BE2C (cell line): Measurements from ENCODE around the gene SLC9A1.
A peak's percentile ranks its signal among the peaks of the same experiment; 100 is the strongest.

Source experiments
- DNase-seq: peaks from one replicate; pipeline ENCODE4 v3.0.0-alpha.2; 2020
- H3K27me3 ChIP-seq: fragments of 250-450 bp; sonication (Bioruptor Pico); 2 replicates; pipeline ENCODE4 v1.5.1; 2020; ENCODE audit warnings: mild to moderate bottlenecking
- H3K36me3 ChIP-seq: fragments of 250-450 bp; sonication (Bioruptor Pico); 2 replicates; pipeline ENCODE4 v1.5.1; 2020; ENCODE audit warnings: mild to moderate bottlenecking
- H3K4me1 ChIP-seq: fragments of 250-450 bp; sonication (Bioruptor Pico); 2 replicates; pipeline ENCODE4 v1.5.1; 2020
- H3K4me3 ChIP-seq: 2 replicates; pipeline ENCODE4 v1.5.1; 2011; ENCODE audit warnings: low read depth, low read length
- H3K9me3 ChIP-seq: fragments of 250-450 bp; sonication (Bioruptor Pico); 2 replicates; pipeline ENCODE4 v1.5.1; 2020
- TF ChIP-seq, protein P1 (sequence below): IDR thresholded peaks from 2 replicates; pipeline ENCODE4 v1.5.1; 2012; ENCODE audit warnings: mild to moderate bottlenecking, low read depth, low read length

The SLC9A1 gene

DNA sequence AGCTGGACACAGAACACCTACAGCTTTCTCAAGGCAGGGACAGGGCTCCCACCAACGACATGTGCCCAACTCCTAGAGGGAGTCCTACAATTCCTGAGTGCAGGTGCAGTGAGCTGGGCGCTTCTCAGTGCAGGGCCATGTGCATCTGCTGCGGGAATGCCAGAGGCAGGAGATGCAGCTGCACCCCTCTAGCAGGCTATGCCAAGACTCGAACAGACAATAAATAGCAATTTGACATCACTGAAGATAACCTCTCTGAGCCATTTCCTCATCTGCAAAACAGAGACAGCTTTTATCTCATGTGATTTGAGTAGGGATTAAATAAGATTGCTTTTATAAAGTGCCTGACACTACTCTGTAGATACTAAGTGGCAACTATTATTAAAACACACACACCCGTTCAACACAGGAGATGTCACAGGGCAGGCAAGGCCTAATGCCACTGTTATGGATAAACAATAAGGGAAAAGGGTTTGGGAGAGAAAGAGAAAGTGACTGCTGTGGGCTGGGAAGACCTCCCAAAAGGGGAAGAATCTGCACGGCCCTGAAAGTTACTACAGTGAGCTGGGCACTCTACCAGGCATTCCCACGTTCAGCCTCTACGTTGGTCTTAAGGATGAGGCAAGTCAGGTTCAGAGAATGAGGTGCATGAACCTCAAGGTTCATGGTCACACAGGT lies 5.7 kb downstream of the SLC9A1 start:
- no peak overlapping the region for H3K4me3 ChIP-seq
- H3K9me3 ChIP-seq, result no peaks in the 10 kb centered on the region
- no peaks in the 10 kb centered on the region for H3K27me3 ChIP-seq
- TF ChIP-seq, protein P1, sequence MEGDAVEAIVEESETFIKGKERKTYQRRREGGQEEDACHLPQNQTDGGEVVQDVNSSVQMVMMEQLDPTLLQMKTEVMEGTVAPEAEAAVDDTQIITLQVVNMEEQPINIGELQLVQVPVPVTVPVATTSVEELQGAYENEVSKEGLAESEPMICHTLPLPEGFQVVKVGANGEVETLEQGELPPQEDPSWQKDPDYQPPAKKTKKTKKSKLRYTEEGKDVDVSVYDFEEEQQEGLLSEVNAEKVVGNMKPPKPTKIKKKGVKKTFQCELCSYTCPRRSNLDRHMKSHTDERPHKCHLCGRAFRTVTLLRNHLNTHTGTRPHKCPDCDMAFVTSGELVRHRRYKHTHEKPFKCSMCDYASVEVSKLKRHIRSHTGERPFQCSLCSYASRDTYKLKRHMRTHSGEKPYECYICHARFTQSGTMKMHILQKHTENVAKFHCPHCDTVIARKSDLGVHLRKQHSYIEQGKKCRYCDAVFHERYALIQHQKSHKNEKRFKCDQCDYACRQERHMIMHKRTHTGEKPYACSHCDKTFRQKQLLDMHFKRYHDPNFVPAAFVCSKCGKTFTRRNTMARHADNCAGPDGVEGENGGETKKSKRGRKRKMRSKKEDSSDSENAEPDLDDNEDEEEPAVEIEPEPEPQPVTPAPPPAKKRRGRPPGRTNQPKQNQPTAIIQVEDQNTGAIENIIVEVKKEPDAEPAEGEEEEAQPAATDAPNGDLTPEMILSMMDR, result no peak
- peak; percentile 37 for DNase-seq
- H3K4me1 ChIP-seq, result peaks cover 3% of the 10 kb centered on the region
- no peaks in the 10 kb centered on the region for H3K36me3 ChIP-seq

DNA sequence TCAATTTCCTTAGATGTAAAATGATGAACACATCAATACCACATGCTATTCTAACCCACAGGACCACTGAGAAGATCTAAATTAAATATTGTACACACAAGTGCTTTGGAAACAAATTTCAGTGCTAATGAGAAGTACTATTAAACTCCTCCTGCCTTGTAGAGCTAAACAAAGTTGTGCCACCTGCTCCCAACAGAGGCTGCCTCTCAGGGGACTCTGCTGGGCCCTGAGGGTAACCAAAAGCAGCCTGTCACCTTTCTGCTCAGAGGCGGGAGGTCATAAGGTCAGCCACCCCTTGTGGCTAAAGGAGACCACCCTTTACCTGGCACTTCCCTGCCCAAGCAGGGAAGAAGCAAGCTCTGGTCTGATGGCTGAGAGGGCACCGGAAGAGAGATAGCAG lies 6.3 kb downstream of the SLC9A1 start:
- no peak overlapping the region for H3K4me3 ChIP-seq
- peaks cover 3% of the 10 kb centered on the region for H3K4me1 ChIP-seq
- no peaks in the 10 kb centered on the region for H3K27me3 ChIP-seq
- no peak for DNase-seq
- TF ChIP-seq, protein P1, result no peak
- no peaks in the 10 kb centered on the region for H3K36me3 ChIP-seq
- H3K9me3 ChIP-seq, result no peaks in the 10 kb centered on the region

DNA sequence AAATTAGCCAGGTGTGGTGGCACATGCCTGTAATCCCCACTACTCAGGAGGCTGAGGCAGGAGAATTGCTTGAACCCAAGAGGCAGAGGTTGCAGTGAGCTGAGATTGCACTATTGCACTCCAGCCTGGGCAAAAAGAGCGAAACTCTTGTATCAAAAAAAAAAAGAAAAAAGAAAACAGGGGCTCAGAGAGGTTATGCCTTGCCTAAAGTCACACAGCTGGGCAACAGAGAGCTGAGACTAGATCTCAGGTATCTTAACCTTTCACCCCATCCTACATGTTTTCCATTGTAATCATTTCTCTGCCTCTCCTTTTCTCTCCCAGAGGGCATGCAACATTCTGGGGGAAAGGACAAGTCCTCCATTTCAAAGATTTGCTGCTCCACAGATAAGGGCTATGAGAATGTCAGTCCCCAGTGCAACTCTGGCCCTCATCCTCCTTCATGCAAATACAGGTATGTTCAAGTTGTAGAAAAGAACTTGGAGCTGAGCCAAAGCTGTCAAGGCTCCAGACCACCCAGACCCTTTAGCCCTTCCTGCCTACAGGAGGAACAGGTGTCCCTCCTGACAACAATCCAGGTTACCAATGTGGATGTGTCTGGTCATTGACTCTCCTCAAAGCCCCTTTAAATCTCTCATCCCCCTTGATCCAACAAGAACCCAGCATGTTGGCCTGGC lies 6.9 kb downstream of the SLC9A1 start:
- TF ChIP-seq, protein P1, result no peak
- H3K4me3 ChIP-seq, result no peak overlapping the region
- H3K9me3 ChIP-seq, result no peaks in the 10 kb centered on the region
- DNase-seq, result no peak
- no peaks in the 10 kb centered on the region for H3K36me3 ChIP-seq
- H3K4me1 ChIP-seq, result peaks cover 3% of the 10 kb centered on the region
- H3K27me3 ChIP-seq, result no peaks in the 10 kb centered on the region

DNA sequence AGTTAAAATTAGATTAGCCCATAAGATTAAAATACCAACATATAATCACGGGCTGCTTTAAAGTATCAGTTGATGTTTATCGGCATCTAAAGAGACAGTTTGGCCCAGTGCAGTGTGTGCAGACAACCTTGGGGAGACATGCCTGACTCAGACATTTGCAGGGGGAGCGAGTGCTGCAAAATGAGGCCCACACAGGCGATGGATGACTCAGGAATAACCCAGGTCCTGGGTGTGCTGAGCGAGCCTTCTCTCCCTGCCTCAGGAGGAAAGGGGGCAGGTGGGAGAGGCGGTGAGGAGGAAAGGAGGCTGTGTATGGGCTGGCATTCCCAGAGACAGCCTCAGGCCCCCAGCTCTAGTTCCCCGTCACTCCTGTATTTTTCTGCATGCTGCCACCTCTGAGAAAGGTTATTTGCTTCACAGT lies 9.0 kb downstream of the SLC9A1 start:
- no peaks in the 10 kb centered on the region for H3K36me3 ChIP-seq
- peak; percentile 48 for DNase-seq
- H3K4me1 ChIP-seq, result peaks cover 3% of the 10 kb centered on the region
- no peaks in the 10 kb centered on the region for H3K27me3 ChIP-seq
- TF ChIP-seq, protein P1, result no peak
- no peak overlapping the region for H3K4me3 ChIP-seq
- H3K9me3 ChIP-seq, result no peaks in the 10 kb centered on the region

DNA sequence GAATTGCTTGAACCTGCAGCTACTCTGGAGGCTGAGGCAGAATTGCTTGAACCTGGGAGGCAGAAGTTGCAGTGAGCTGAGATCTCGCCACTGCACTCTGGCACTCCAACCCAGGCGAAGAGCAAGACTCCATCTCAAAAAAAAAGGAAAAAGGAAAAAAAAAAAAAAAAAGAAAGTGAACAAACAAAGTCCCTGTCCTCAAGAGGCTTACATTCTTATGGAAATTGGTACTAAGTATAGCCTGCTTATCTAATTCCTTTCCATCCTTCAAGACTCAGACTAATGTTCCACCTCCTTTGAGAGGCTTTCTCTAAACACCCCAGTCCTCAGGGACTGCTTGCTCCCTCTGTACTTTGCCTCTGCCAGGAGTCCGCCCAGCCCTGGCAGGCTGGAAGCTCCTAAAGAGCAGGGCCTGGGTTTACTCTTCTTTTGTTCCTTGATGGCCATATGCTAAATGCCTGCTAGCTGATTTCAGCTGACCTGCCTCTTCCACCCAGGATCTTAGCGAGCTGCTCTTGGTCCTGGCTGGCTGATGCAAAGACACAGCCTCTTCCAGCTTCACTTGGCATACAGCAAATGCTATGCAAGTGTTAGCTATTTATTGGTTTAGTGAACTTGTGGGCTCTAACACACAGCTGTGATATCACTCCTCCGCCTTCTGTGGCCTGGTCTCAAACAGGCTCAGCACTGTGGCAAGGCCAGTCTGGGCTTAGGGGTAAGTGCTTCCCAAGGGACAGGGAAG lies 9.8 kb downstream of the SLC9A1 start:
- Histone ChIP-seq H3K36me3 (no peaks in the 10 kb centered on the region), H3K4me3 (no peak overlapping the region), H3K27me3 (no peaks in the 10 kb centered on the region), H3K9me3 (no peaks in the 10 kb centered on the region), H3K4me1 (peaks cover 3% of the 10 kb centered on the region)
- DNase-seq, result peak; percentile 47
- TF ChIP-seq, protein P1, result no peak
